COR-L47 (cell line): ENCODE results near the gene CABP7.

Experiments
- DNase-seq: peaks from one replicate; lab custom pipeline; 2025; lab: John Stamatoyannopoulos, UW

The CABP7 gene

GRCh38 chr22:29773233-29773632 is 53.4 kb downstream of the CABP7 start:
- no peak for DNase-seq

- DNase-seq: no peak
Observed at GRCh38 chr22:29780220-29780619, 60.4 kb downstream of the CABP7 start.

- no peak for DNase-seq
Observed at GRCh38 chr22:29780748-29781676, 61.2 kb downstream of the CABP7 start.
